BJ (cell line): ENCODE measurements around the gene MYL1. TPM values are rescaled to one million over a fixed set of nuclear protein-coding genes. Genes with fewer than 3 reads are reported as not detected.

Experiments used
- CTCF ChIA-PET: fragments of 350-600 bp; formaldehyde crosslinking; extraction: SDS; loops from one replicate; lab custom pipeline; 2021; ENCODE audit warnings: antibody characterized with exemption, inconsistent platforms; lab: Yijun Ruan, JAX
- POLR2A ChIA-PET: fragments of 300-600 bp; sonication (Branson Sonifier 250); formaldehyde crosslinking; extraction: SDS; loops from one replicate; lab custom pipeline; 2021; ENCODE audit warnings: antibody characterized with exemption; lab: Charles Lee
- DNase-seq: peaks from one replicate; pipeline ENCODE4 v3.0.0-alpha.2; 2011; ENCODE audit warnings: low read depth
- H3K27me3 ChIP-seq: 2 replicates; pipeline ENCODE4 v1.6.0; 2011; ENCODE audit warnings: low read length; ENCODE audit not compliant: control insufficient read depth, insufficient read depth
- H3K36me3 ChIP-seq: 2 replicates; pipeline ENCODE4 v1.5.1; 2011; ENCODE audit warnings: low read length; ENCODE audit not compliant: control insufficient read depth, insufficient read depth
- H3K4me3 ChIP-seq: 2 replicates; pipeline ENCODE4 v1.5.1; 2011; ENCODE audit warnings: low read depth, mild to moderate bottlenecking, control low read depth, low read length
- CTCF ChIP-seq: IDR thresholded peaks from 2 replicates; pipeline ENCODE4 v1.5.1; 2011; ENCODE audit warnings: low read depth, mild to moderate bottlenecking, control low read depth, inconsistent platforms, low read length, moderate library complexity; ENCODE audit not compliant: insufficient read depth
- polyA plus RNA-seq: library from polyadenylated mRNA; depleted of rRNA; stranded (reverse); fragments of >200 nt; gene quantifications from 2 replicates; pipeline ENCODE4 v1.2.3, GENCODE V29; 2011

Gene MYL1
- polyA plus RNA-seq, 1 experiment = not detected

DNA sequence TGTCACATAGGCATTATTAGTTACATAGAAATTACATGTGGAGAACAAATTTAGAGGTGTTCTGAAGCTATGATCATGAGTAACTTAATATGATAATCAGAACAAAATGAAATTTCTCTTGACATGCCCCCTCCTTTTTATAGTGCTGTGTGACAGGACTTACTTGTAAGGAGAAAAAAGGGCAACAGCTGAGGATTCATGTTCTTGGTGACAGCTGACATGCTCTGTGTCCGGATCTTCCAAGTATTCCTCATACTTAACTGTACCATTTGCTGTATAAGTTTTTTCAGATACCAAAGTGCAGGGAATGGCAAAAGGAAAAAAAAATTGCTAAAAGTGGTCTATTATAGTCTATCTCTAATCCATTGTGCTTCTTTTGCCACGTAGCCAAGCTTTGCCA lies 3.5 kb upstream of the MYL1 start:
- no peaks in the 10 kb centered on the region for H3K36me3 ChIP-seq
- no peak for DNase-seq
- ChIA-PET CTCF (no interaction called here), POLR2A (no interaction called here)
- H3K4me3 ChIP-seq = no peak overlapping the region
- no peak for TF ChIP-seq CTCF
- H3K27me3 ChIP-seq = no peaks in the 10 kb centered on the region

DNA sequence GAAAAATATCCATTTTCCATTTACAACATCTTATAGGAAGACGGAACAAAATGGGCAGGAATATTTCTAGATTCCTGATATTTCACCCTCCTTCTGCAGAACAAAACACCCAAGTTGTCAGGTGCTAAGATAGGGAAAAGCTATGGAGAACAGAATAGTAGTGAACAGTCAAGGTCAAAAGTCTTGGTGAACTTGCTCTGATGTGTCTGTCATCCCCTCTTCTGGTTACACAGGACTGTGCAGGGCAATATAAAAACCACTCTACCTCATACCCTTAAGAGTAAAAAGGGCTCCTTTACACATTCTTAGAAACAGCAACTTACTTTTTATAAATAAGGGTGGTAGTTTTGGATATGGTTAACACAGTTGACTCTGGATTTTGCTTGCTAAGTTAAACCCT lies 4.4 kb downstream of the MYL1 start:
- DNase-seq = no peak
- Histone ChIP-seq H3K36me3 (no peaks in the 10 kb centered on the region), H3K27me3 (no peaks in the 10 kb centered on the region), H3K4me3 (no peak overlapping the region)
- ChIA-PET POLR2A (no interaction called here), CTCF (no interaction called here)
- TF ChIP-seq CTCF = no peak

DNA sequence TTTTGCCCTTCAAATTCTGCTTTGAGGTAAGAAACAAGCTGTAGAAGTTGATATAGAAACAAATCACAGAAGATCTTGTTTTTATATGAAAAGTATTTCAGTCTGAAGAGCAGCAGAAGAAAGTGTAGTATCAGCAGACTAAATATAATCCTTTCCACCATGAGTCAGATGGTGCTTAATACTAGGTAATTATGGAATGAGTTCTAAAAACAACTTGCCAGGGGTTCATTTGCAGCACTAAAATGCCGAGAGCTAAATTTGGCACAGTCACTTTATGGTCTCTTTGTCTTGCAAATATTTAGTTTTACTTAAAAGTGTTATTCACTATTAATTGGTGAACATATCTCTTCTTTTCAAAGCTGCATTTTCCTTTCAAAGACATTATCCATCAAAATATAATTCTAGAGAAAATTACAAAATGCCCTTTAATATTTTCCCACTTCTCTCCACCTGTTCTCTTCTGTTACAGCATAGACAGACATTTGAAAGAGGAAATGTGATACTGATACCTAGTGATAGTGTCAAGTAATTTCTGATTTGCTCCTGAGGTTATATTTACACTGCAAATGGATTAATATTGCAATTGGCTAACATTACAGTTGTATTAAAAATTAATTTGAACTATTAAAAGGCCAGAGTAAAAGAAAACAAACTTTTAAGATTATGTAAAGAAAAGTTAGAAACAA lies 5.3 kb downstream of the MYL1 start:
- CTCF ChIA-PET = no interaction called here
- Histone ChIP-seq H3K27me3 (no peaks in the 10 kb centered on the region), H3K36me3 (no peaks in the 10 kb centered on the region), H3K4me3 (no peak overlapping the region)
- no peak for TF ChIP-seq CTCF
- POLR2A ChIA-PET = no interaction called here
- DNase-seq = no peak

GRCh38 chr2:210303498-210303897 lies 11.5 kb downstream of the MYL1 start:
- no peak for TF ChIP-seq CTCF
- ChIA-PET POLR2A (no interaction called here), CTCF (interaction anchor here (0.6 to 1.3 kb wide), 2 partner anchors 96 to 183 kb away, joined by 3 read pairs; no protein-coding TSS in a partner anchor)
- Histone ChIP-seq H3K36me3 (no peaks in the 10 kb centered on the region), H3K27me3 (no peaks in the 10 kb centered on the region), H3K4me3 (no peak overlapping the region)
- no peak for DNase-seq

DNA sequence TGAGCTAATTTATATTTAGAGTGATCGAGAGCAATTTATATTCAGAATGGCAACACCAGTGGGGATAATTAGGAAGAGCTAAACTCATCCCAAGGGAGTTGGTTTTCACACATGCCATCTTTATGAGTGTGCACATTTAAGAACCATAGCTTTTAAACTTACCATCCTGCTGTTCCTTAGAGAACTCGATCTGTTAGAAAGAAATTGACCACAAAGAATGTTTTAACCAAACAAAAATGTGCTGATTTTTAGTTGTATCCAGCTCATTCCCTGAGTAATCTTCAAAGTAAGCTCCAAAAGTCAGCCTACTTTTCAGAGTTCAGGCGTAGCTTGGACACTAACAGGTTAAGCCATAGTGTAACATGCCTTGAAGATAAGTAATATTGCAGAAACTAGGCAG lies 12.6 kb downstream of the MYL1 start:
- TF ChIP-seq CTCF = no peak

More for the DNA sequence above, 12.6 kb downstream of the MYL1 start:
- H3K4me3 ChIP-seq = no peak overlapping the region
- ChIA-PET POLR2A (no interaction called here), CTCF (no interaction called here)
- H3K36me3 ChIP-seq = no peaks in the 10 kb centered on the region
- DNase-seq = no peak
- no peaks in the 10 kb centered on the region for H3K27me3 ChIP-seq
